ENCODE data around the gene QSER1.
A peak's percentile ranks its signal among the peaks of the same experiment; 100 is the strongest.
"Not testable (repeated sequence)": the region's sequence is repeated elsewhere in the genome, so short reads cannot be mapped to it uniquely, and the experiment has no call there.

Gene QSER1

GRCh38 chr11:32887707-32888383 is 4.8 kb upstream of the QSER1 start:
- H3K4me3 ChIP-seq (ENCODE audit: low read length); DNase-seq (ENCODE audit: low read depth, low spot score): not testable (repeated sequence)

GRCh38 chr11:32888384-32888710 is 4.3 kb upstream of the QSER1 start:
- not testable (repeated sequence) for DNase-seq (ENCODE audit: low read depth, low spot score); H3K4me3 ChIP-seq (ENCODE audit: low read length)

GRCh38 chr11:32888805-32889204 is 3.8 kb upstream of the QSER1 start:
- DNase-seq (ENCODE audit: low read depth, low spot score) = no peak
- no peak overlapping the region for H3K4me3 ChIP-seq (ENCODE audit: low read length)

- no peak overlapping the region for H3K4me3 ChIP-seq (ENCODE audit: low read length)
- no peak for DNase-seq (ENCODE audit: low read depth, low spot score)
These were observed 1.6 kb upstream of the QSER1 start for GRCh38 chr11:32890843-32891656.

- no peak for DNase-seq (ENCODE audit: low read depth, low spot score)
- peak overlapping the region; percentile 67 for H3K4me3 ChIP-seq (ENCODE audit: low read length)
These were observed 805 bp upstream of the QSER1 start for GRCh38 chr11:32891657-32892354.

- DNase-seq (ENCODE audit: low read depth, low spot score) = no peak
- H3K4me3 ChIP-seq (ENCODE audit: low read length) = peak overlapping the region; percentile 67
These were observed 407 bp downstream of the QSER1 start for GRCh38 chr11:32893093-32893342.

- no peak for DNase-seq (ENCODE audit: low read depth, low spot score)
- H3K4me3 ChIP-seq (ENCODE audit: low read length) = peak overlapping the region; percentile 67
These were observed 935 bp downstream of the QSER1 start for GRCh38 chr11:32893343-32894148.

- DNase-seq (ENCODE audit: low read depth, low spot score) = peak; percentile 60
These were observed 1.7 kb downstream of the QSER1 start for GRCh38 chr11:32894149-32894827.

GRCh38 chr11:32894921-32895320 is 2.3 kb downstream of the QSER1 start:
- no peak overlapping the region for H3K4me3 ChIP-seq (ENCODE audit: low read length)
- no peak for DNase-seq (ENCODE audit: low read depth, low spot score)

More at GRCh38 chr11:32894149-32894827, 1.7 kb downstream of the QSER1 start:
- H3K4me3 ChIP-seq (ENCODE audit: low read length) = peak overlapping the region; percentile 67

- DNase-seq (ENCODE audit: low read depth, low spot score) = no peak
- no peak overlapping the region for H3K4me3 ChIP-seq (ENCODE audit: low read length)
These were observed 2.9 kb downstream of the QSER1 start for GRCh38 chr11:32895471-32895870.

- no peak overlapping the region for H3K4me3 ChIP-seq (ENCODE audit: low read length)
- DNase-seq (ENCODE audit: low read depth, low spot score) = no peak
These were observed 4.5 kb downstream of the QSER1 start for GRCh38 chr11:32897103-32897502.

- H3K4me3 ChIP-seq (ENCODE audit: low read length) = no peak overlapping the region
- no peak for DNase-seq (ENCODE audit: low read depth, low spot score)
These were observed 6.8 kb downstream of the QSER1 start for GRCh38 chr11:32899438-32899837.

- H3K4me3 ChIP-seq (ENCODE audit: low read length) = no peak overlapping the region
- no peak for DNase-seq (ENCODE audit: low read depth, low spot score)
These were observed 9.6 kb downstream of the QSER1 start for GRCh38 chr11:32902089-32902665.

- no peak for DNase-seq (ENCODE audit: low read depth, low spot score)
- H3K4me3 ChIP-seq (ENCODE audit: low read length) = no peak overlapping the region
These were observed 12.5 kb downstream of the QSER1 start for GRCh38 chr11:32905028-32905667.

- H3K4me3 ChIP-seq (ENCODE audit: low read length) = no peak overlapping the region
- DNase-seq (ENCODE audit: low read depth, low spot score) = no peak
These were observed 16.0 kb downstream of the QSER1 start for GRCh38 chr11:32908619-32909018.

- peak; percentile 35 for DNase-seq (ENCODE audit: low read depth, low spot score)
- H3K4me3 ChIP-seq (ENCODE audit: low read length) = no peak overlapping the region
These were observed 18.8 kb downstream of the QSER1 start for GRCh38 chr11:32911413-32911812.

- no peak for DNase-seq (ENCODE audit: low read depth, low spot score)
- H3K4me3 ChIP-seq (ENCODE audit: low read length) = no peak overlapping the region
These were observed 20.8 kb downstream of the QSER1 start for GRCh38 chr11:32913445-32913844.

GRCh38 chr11:32916361-32916760 is 23.8 kb downstream of the QSER1 start:
- no peak overlapping the region for H3K4me3 ChIP-seq (ENCODE audit: low read length)
- DNase-seq (ENCODE audit: low read depth, low spot score) = no peak

All from Jurkat, Clone E6-1 (cell line).